ENCODE results near the gene PARD6A.
"Not testable (repeated sequence)": the region's sequence is repeated elsewhere in the genome, so short reads cannot be mapped to it uniquely, and the experiment has no call there.

PARD6A gene

GRCh38 chr16:67667817-67668494 is 7.2 kb downstream of the PARD6A start:
- DNase-seq = peak; percentile 51 to 69 (median 65)

GRCh38 chr16:67668495-67669157 is 7.9 kb downstream of the PARD6A start:
- DNase-seq = no peak

GRCh38 chr16:67669499-67670101 is 8.8 kb downstream of the PARD6A start:
- DNase-seq = no peak

GRCh38 chr16:67672306-67672705 is 11.5 kb downstream of the PARD6A start:
- DNase-seq = no peak

GRCh38 chr16:67672739-67673662 is 12.2 kb downstream of the PARD6A start:
- DNase-seq = peak in 2 of 4 experiments; percentile 21 to 24

GRCh38 chr16:67673712-67674580 is 13.2 kb downstream of the PARD6A start:
- DNase-seq = no peak

- DNase-seq = no peak
Observed at GRCh38 chr16:67674851-67675578, 14.3 kb downstream of the PARD6A start.

GRCh38 chr16:67675579-67675935 is 14.8 kb downstream of the PARD6A start:
- DNase-seq = no peak

GRCh38 chr16:67675999-67676398 is 15.2 kb downstream of the PARD6A start:
- no peak for DNase-seq

- no peak for DNase-seq
Observed at GRCh38 chr16:67676516-67676915, 15.8 kb downstream of the PARD6A start.

- no peak for DNase-seq
Observed at GRCh38 chr16:67676939-67677338, 16.2 kb downstream of the PARD6A start.

GRCh38 chr16:67677712-67678111 is 17.0 kb downstream of the PARD6A start:
- no peak for DNase-seq

- no peak for DNase-seq
Observed at GRCh38 chr16:67678354-67679023, 17.7 kb downstream of the PARD6A start.

GRCh38 chr16:67679935-67680897 is 19.5 kb downstream of the PARD6A start:
- DNase-seq = no peak

GRCh38 chr16:67683767-67684166 is 23.0 kb downstream of the PARD6A start:
- no peak for DNase-seq

GRCh38 chr16:67685388-67686112 is 24.8 kb downstream of the PARD6A start:
- DNase-seq = no peak

GRCh38 chr16:67693517-67694285 is 32.9 kb downstream of the PARD6A start:
- DNase-seq = not testable (repeated sequence)

GRCh38 chr16:67694611-67695010 is 33.9 kb downstream of the PARD6A start:
- DNase-seq = no peak

Measured in activated CD4-positive, CD25-positive, alpha-beta regulatory T cell (primary cell).